ENCODE data around the gene MICALL1.

DNA sequence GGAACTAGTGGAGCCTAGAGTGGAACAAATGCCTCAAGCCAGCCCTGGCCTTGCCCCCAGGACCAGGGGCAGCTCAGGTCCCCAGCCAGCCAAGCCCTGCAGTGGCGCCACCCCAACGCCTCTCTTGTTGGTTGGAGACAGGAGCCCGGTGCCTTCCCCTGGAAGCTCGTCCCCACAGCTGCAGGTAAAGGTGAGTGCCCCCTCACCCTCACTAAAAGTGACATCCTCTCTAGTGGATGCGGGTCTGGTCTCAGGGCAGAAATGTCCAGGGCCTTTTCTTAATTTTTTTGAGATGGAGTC, 21.5 kb downstream of the MICALL1 start:
- TF ChIP-seq CTCF (IDR thresholded peaks at IDR 0.05): no peak
- no peak for TF ChIP-seq POLR2AphosphoS5 (IDR thresholded peaks at IDR 0.05)
- TF ChIP-seq POLR2A (IDR thresholded peaks at IDR 0.05): no peak
- no peak for TF ChIP-seq EP300 (IDR thresholded peaks at IDR 0.05)
